Choroid plexus epithelial cell (primary cell): ENCODE measurements around the gene GMDS.

ENCODE experiments used
- DNase-seq: peaks from one replicate; pipeline ENCODE4 v3.0.0-alpha.2; 2010; ENCODE audit warnings: low read depth
- H3K4me3 ChIP-seq: 2 replicates; pipeline ENCODE4 v1.5.1; 2011; ENCODE audit warnings: low read depth, mild to moderate bottlenecking, control low read depth, low read length, moderate library complexity
- TF ChIP-seq, protein P1 (sequence below): conservative IDR thresholded peaks from 2 replicates; pipeline ENCODE4 v1.5.1; 2011; ENCODE audit warnings: low read depth, mild to moderate bottlenecking, control low read depth, inconsistent platforms, low read length, moderate library complexity

GMDS gene

DNA sequence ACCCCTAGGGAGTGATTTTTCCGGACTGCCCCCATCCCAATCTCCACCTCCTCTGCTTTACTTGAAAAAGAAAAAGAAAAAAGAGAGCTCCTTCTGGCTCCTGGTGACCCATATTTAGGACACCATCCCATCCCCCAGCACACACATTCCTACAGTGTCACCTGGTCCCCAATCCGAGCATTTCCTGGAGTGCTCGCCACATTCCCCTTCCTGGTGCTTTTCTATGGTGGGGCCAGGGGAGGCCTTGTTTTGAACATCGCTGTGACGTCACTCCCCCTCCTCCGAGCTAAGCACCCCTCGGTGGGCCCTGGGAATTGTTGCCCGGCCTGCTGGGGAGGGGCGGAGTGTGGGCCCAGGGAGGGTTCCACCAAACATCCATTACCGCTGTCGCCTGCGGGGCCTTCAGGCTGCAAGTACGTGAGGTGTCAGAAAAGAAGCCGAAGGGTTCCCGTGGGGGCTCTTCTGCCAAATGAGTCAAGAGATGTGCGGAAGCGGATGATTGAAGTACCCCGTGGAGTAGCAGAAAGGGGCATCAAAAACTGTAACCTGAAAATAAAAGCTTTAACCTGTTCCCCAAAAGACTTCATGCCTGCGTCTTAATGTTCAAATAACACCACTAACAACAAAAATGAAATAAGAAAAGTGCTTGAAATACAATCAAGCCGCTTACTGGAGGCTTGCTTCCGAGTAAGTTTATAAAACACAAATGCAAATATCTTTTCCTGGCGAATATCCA lies 638.5 kb downstream of the GMDS start:
- TF ChIP-seq, protein P1, sequence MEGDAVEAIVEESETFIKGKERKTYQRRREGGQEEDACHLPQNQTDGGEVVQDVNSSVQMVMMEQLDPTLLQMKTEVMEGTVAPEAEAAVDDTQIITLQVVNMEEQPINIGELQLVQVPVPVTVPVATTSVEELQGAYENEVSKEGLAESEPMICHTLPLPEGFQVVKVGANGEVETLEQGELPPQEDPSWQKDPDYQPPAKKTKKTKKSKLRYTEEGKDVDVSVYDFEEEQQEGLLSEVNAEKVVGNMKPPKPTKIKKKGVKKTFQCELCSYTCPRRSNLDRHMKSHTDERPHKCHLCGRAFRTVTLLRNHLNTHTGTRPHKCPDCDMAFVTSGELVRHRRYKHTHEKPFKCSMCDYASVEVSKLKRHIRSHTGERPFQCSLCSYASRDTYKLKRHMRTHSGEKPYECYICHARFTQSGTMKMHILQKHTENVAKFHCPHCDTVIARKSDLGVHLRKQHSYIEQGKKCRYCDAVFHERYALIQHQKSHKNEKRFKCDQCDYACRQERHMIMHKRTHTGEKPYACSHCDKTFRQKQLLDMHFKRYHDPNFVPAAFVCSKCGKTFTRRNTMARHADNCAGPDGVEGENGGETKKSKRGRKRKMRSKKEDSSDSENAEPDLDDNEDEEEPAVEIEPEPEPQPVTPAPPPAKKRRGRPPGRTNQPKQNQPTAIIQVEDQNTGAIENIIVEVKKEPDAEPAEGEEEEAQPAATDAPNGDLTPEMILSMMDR, result no peak
- no peak overlapping the region for H3K4me3 ChIP-seq
- no peak for DNase-seq

DNA sequence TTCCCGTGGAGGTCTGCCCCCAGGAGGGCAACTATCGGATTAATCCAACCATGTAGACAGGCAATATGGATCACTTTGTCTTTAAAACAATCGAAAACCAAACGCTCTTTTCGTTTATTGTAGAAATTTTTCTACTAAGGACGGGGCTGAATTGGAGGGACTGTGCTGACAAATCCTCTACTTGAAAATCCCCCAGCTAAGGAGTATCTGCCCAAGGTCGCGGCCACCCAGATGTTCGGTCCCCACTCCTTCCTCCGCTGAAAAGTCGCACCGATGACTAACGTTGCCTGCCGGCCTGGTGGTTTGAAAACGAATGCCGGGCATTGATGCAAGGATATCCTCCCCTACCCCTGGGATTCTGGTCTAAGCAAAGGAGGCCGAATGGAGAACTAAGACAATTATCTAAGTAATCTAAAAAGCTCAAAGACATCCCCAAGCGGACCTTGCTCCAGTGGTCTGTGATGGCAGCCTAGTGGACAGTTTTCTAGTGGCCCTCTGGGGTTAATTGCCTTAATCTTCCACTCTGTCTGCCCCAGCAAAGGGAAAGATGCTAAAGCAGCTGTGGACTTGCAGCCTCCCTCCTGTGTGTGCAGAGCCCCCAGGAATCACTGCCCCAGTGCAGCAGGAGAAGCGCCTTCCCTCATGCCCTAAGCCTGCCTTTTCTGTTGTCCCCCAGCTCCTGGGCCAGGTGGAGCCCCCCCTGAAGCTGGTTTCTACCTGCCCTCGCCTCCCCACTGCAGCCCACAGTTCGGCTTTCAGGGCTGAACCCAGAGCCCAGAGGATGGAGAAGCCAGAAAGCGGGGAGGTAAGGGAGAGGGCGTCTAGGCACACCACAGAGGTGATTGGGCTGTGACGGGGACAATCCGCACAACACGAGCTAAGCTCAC lies 639.3 kb downstream of the GMDS start:
- TF ChIP-seq, protein P1, result no peak
- no peak overlapping the region for H3K4me3 ChIP-seq
- no peak for DNase-seq

DNA sequence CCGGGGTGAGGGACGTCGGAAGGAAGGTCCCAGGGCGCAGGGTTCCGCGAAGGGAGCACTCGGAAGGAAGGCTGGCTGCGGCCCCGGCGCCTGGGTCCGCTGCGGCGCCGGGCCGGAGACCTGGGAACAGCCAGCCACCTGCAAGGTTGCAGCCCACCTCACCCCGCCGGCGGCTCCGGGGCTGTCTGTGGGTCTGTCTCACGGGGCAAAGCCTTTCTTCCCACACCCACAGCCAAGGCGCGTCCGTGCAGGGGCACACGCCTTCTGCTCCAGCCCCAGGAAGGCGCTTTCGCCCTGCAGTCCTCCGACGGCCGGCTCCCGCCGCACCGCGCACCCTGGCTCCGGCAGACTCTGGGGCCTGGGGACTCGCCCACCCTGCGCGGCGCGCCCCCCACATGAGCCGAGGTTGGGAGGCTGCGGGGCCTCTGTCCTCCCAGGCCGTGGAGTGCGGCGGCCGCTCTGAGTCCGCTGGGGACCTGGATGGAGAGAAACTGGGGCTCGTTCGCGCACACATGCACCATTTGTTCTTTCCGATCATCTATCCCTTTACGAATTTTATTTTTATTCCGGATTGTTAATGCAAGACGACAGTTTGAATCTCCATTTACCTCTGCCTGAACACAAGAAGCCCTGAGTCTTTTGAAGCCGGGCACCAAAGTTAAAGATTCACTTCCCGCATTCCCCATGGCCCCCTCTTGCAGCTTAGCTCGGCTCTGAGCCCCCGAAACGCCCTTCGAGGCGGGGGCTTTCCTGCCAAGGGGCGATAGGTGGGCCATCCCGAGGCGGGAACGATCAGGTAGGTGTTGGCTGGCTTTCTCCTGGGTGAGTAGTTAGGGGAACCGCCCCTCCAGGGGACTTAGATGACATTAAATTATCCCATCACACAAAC lies 640.2 kb downstream of the GMDS start:
- TF ChIP-seq, protein P1, result no peak
- no peak for DNase-seq
- H3K4me3 ChIP-seq, result no peak overlapping the region

DNA sequence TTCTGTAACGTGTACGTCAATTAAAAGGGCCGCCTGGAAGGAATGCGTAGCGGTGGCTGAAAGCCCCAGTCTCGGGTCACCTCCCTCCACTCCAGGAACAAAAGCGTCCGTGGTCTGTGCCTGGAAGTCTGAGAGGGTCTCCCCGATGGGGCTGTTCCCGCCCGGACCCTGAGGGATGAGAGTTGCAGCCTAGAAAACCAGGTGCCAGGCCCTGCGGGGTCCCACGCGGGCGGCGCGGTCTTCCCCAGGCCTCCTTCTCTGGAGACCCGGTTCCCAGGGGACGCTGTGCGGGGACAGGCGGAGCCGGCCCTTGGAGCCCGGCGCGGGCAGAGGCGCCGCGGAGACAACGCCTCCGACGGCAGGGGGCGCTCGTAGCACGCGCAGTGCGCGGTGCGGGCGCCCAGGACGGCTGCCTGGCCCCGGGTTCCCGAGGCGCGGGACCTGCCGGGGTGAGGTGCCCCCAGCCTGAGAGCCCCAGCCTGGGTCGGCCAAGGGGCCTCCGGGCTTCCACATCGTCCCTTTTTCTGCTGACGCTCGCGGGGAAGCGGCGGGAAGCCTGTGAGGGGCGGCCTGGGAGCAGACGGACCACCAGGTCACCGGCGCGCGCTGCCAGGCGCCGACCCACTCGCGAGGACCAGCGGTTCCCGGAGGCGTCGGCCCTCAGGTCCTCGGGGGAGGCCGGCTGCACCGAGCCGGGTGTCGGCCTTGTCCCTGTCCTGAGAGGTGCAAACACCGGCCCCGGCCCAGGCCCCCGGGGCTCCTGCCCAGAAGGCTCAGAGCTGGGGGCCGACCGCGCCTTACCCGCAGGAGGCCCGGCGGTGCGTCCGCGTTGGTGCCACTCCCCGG lies 641.0 kb downstream of the GMDS start:
- peak overlapping the region; percentile 38 for H3K4me3 ChIP-seq
- TF ChIP-seq, protein P1, result peak; percentile 55
- DNase-seq, result no peak

DNA sequence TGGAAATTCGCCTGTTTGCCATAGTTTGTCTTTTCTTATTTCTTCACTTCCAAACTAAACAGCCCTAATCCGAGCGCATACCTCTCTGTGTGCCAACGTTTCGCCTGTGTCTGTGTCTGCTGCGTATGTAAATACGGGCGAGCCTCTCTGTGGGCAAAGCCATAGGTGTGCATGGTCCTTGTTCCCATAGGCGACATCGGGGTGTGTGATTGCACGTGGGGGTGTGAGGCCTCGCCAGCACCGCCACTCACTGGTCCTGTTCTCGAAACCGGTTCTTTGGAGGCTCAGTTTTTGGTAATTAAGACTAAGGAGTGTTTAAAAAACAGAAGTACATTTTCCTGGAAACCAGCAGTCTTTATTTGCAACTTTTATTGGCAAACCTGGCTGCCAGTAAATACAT lies 641.7 kb downstream of the GMDS start:
- TF ChIP-seq, protein P1, result no peak
- no peak for DNase-seq
- no peak overlapping the region for H3K4me3 ChIP-seq
